Erythroblast (primary cell): Measurements from ENCODE around the gene ANKRD37.
A peak's percentile ranks its signal among the peaks of the same experiment; 100 is the strongest.

Experiments used
- DNase-seq, 2 experiments: peaks; one replicate each; lab custom pipeline; 2025; lab: John Stamatoyannopoulos, UW
- GATA1 ChIP-seq: IDR thresholded peaks from 2 replicates; pipeline ENCODE4 v1.6.1; 2011; ENCODE audit warnings: low read depth, mild to moderate bottlenecking, control low read depth, low read length, moderate library complexity
- POLR2A ChIP-seq: IDR thresholded peaks from 2 replicates; pipeline ENCODE4 v1.6.1; 2011; ENCODE audit warnings: mild to moderate bottlenecking, low read length

The ANKRD37 gene

GRCh38 chr4:185364886-185365285 is 31.8 kb upstream of the ANKRD37 start:
- TF ChIP-seq POLR2A (no peak), GATA1 (no peak)
- no peak for DNase-seq

- DNase-seq, result no peak
- TF ChIP-seq GATA1 (no peak), POLR2A (no peak)
Observed at GRCh38 chr4:185369731-185370130, 26.9 kb upstream of the ANKRD37 start.

DNA sequence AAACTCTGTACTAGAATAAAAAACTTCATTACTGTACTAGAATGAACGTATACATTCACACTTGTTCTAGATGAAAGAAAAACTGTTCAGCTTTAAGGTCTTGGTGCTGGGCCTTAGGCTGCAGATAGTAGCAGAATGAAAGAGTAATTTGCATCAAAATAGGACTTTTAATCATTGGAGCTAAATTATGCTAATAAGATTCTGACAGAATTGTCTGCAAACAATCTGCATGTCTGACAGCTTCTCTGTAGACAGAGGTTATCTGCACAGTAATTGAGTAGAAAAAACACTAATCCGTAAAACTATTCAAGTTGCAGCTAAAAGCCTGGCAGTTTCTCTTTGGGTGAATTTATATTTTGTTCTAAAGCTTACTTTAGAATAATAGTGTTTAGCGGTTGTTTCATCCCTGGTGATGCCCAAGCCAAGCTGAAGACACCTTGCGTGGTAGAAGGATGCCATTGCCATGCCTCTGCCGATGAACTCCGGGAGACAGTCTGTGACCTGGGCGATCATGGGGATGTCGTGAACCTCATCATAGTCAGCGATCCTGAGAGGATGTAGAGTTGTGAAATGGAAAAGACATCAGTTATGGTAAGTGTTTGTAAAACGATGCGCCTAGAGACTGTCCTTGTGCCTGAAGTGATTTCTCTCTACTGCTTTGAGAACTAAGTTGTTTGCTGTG is 26.2 kb upstream of the ANKRD37 start:
- TF ChIP-seq GATA1, result no peak
- TF ChIP-seq POLR2A, result no peak
- no peak for DNase-seq

DNA sequence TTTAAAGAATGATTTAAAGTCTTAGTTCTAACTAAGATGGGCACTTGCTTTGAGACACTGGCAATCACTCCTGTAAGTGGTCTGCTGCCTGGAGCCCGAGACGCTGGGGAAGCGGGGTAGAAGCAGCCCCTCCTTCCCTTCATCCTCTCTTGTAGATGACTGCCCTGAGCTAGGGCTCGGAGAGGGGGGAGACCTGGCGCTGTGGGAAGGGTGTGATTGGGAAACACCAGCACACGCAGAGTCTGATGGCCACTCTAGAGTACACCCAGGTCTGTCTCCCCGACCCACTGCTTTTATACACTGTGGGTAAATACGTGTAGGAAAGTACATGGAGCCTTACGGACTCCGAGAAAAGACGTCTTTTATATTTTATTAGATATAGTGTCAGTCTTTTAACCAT is 24.9 kb upstream of the ANKRD37 start:
- no peak for TF ChIP-seq GATA1
- TF ChIP-seq POLR2A, result no peak
- no peak for DNase-seq

DNA sequence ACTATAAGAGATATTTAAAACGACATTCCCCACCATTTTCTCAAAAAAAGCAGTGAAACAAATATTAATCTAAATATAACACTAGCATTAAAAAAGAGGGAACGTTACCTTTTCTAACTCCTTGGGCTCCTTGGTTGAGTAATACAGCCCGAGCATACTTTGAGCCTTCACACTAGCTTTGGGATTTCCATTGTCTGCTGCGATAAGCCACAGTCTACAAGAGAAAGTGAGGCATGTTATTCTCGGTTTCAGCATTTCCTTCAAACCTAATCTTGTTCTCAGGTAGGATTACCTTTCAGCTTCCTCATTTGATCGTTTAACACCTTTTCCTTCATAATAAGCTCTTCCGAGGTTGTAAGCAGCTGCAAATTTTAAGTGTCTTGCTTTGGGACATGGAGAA is 22.6 kb upstream of the ANKRD37 start:
- DNase-seq, result no peak
- TF ChIP-seq POLR2A, result no peak
- no peak for TF ChIP-seq GATA1

DNA sequence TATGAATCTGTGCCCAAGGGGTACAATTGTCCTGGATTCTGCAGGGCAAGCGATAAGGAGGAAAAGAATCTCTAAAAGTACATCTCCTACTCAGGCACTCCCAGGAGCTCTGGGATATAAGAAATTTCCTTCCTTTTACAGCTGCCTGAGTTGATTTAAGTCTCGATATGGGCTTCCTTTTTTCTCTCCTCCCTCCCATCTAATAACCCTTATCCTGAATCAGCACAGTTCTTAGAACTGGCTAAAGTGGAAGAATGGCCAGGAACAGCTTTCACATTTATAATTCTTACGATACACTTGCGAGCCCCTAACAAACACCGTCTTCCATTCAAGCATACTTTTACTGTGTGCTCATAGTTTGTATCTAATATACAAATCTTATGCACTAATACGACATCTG is 22.1 kb upstream of the ANKRD37 start:
- no peak for DNase-seq
- TF ChIP-seq GATA1, result no peak

GRCh38 chr4:185378264-185378663 is 18.4 kb upstream of the ANKRD37 start:
- TF ChIP-seq POLR2A (no peak), GATA1 (no peak)
- no peak for DNase-seq

- no peak for DNase-seq
- no peak for TF ChIP-seq GATA1
- no peak for TF ChIP-seq POLR2A
Observed at GRCh38 chr4:185379326-185380295, 17.0 kb upstream of the ANKRD37 start.

DNA sequence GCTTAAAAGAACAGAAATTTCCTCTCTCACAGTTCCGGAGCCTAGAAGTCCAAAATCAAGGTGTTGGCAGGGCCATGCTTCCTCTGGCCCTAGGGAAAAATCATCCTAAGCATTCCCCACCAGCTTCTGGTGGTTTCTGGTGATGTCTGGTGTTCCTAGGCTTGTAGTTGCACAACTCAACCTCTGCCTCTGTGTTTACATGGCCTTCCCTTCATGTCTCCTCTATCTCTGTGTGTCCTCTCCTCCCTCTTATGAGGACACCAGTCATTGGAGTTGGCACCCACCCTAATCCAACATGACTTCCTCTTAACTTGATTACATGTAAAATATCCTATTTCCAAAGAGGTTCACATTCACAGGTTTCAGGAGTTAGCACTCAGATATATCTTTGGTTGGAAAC is 16.3 kb upstream of the ANKRD37 start:
- TF ChIP-seq GATA1 (no peak), POLR2A (no peak)
- peak in 1 of 2 experiments; percentile 7 for DNase-seq

DNA sequence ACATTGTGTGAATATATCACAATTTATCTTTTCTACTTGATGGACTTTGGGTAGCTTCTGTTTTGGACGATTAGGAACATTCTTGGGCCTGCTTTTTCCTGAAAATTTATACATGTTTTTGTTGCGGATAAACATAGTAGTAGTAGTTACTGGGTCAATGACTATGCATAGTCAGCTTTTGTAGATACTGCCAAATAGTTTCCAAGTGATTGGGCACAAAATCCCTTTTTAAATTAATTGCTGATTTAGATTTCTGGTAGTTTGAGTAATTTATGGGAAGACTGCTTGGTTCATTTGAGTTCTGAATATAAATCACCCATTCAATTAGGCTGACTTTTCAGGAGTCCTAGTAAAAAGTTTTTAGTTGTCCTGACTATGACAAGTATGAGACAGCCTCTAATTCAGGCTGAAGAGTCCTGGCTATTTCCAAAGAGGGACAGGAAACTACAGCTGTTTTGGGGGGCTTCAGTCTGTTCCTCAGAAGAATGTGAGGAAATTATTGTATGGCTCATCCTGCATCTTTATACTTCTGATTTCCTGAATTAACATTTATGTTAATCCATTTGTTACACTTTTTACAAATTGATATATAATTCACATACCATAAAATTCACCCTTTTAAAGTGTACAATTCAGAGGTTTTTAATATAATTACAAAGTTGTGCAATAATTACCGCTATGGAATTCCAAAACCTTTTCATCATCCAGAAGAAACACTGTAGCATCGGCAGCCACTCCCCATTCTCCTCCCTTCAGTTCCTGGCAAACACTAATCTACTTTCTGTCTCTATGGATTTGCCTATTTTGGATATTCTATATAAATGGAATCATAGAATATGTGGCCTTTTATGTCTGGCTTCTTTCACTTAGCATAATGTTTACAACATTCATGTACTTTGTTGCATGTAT is 15.1 kb upstream of the ANKRD37 start:
- TF ChIP-seq GATA1 (no peak), POLR2A (no peak)
- no peak for DNase-seq

DNA sequence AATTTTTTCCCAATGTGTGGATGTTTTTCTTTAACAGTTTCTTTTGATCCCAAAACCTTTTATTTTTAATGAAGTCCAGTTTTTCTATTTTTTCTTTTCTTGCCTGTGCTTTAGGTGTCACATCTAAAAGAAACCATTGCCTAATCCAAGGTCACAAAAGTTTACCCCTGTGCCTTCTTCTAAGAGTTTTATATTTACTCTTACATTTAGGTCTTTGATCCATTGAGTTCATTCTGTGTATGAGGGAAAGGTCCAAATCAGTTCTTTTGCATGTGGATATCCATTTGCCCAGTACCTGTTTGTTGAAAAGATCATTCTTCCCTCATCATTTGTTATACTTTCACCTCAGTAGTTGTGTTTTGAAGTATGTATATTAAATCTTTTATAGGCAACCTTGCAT is 13.9 kb upstream of the ANKRD37 start:
- no peak for DNase-seq
- TF ChIP-seq GATA1 (no peak), POLR2A (no peak)

DNA sequence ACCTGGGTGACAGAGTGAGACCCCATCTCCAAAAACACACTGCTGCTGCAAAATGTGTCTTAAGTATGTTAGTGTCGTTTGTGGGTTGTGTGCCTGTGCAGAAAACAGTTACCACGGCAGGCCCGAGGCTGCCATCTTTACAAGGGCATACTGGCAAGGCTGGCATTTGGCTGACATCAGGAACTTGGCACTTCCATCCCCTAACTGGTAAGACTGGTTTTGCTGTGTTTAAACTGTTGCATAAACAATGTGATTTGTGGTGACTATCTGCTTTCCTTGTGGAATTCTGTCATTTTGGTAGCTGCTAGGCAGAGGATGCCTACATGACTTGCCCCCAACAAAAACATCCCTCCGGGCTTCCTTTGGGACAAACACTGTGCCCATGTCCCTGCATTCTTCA is 13.2 kb upstream of the ANKRD37 start:
- TF ChIP-seq GATA1 (no peak), POLR2A (no peak)
- no peak for DNase-seq

- DNase-seq, result no peak
- no peak for TF ChIP-seq POLR2A
- no peak for TF ChIP-seq GATA1
Observed at GRCh38 chr4:185384061-185384460, 12.6 kb upstream of the ANKRD37 start.

GRCh38 chr4:185384930-185385331 is 11.7 kb upstream of the ANKRD37 start:
- no peak for DNase-seq
- TF ChIP-seq POLR2A, result no peak
- no peak for TF ChIP-seq GATA1

DNA sequence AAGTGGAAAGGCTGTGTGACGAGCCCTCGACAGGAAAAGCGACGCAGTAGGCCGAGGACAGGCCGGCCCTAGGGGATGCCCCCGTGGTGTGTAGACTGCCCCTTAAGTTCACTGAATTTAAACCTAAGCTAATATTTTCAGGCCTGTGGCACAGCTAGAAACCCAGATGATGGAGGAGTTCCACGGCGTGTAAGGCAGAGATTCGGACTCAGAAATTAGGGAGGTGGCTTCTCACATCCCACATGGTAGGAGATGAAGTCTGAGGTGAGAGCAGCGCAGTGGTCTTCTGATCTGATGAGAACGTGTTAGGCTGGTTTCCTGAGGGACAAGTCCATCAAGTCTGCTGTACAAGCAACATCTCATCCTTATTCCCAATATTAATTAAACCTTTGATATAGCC is 8.7 kb upstream of the ANKRD37 start:
- DNase-seq, result no peak
- TF ChIP-seq GATA1 (no peak), POLR2A (no peak)
